WTC11 (cell line): ENCODE data around the gene OR1K1. TPM values are rescaled to one million over a fixed set of nuclear protein-coding genes. Genes with fewer than 3 reads are reported as not detected.
"Not testable (repeated sequence)": the region's sequence is repeated elsewhere in the genome, so short reads cannot be mapped to it uniquely, and the experiment has no call there.

Experiments used
- ATAC-seq: fragments of 200-7000 bp; cut with Tn5 transposase; 2 replicates; pipeline ENCODE4 v1.10.0; 2021; ENCODE audit warnings: mild to moderate bottlenecking, moderate library complexity
- CTCF ChIA-PET: fragments of 300-600 bp; sonication (Branson Sonifier 250); formaldehyde crosslinking; loops from one replicate; lab custom pipeline; 2021; ENCODE audit warnings: antibody characterized with exemption; lab: Charles Lee
- POLR2A ChIA-PET: fragments of 350-600 bp; sonication (Branson Sonifier 250); formaldehyde crosslinking; loops from one replicate; lab custom pipeline; 2021; ENCODE audit warnings: antibody characterized with exemption; lab: Charles Lee
- DNase-seq: peaks from one replicate; pipeline ENCODE4 v3.0.0; 2021; ENCODE audit warnings: low spot score
- H3K27ac Mint-ChIP-seq: 2 replicates; pipeline ENCODE4 v1.8.0; 2021; ENCODE audit warnings: mixed read lengths
- H3K27me3 Mint-ChIP-seq: 2 replicates; pipeline ENCODE4 v1.8.0; 2021; ENCODE audit warnings: low read depth, mild to moderate bottlenecking, moderate library complexity, mixed read lengths
- H3K36me3 Mint-ChIP-seq: 2 replicates; pipeline ENCODE4 v1.8.0; 2021; ENCODE audit warnings: mixed read lengths
- H3K4me1 Mint-ChIP-seq: 2 replicates; pipeline ENCODE4 v1.8.0; 2022; ENCODE audit warnings: mixed read lengths
- H3K4me3 Mint-ChIP-seq: 2 replicates; pipeline ENCODE4 v1.8.0; 2021; ENCODE audit warnings: mild to moderate bottlenecking, moderate library complexity, mixed read lengths
- H3K9me3 Mint-ChIP-seq: 2 replicates; pipeline ENCODE4 v1.8.0; 2021; ENCODE audit warnings: mixed read lengths
- AR ChIP-seq: fragments of 250-450 bp; sonication (Bioruptor Pico); IDR thresholded peaks from 2 replicates; pipeline ENCODE4 v1.9.0; 2021; ENCODE audit warnings: mild to moderate bottlenecking
- ELF4 ChIP-seq: sonication (generic); formaldehyde crosslinking; IDR thresholded peaks from 2 replicates; pipeline ENCODE4 v1.8.1; 2022; ENCODE audit warnings: low read depth, mild to moderate bottlenecking, moderate library complexity, missing genetic modification reagents
- EMX1 ChIP-seq: fragments of 250-450 bp; sonication (Bioruptor Pico); IDR thresholded peaks from 2 replicates; pipeline ENCODE4 v1.8.0; 2021; ENCODE audit warnings: mild to moderate bottlenecking
- ETV6 ChIP-seq: sonication (generic); formaldehyde crosslinking; IDR thresholded peaks from 2 replicates; pipeline ENCODE4 v1.8.1; 2022; ENCODE audit warnings: mild to moderate bottlenecking, missing genetic modification reagents
- FOXJ3 ChIP-seq: sonication (generic); formaldehyde crosslinking; IDR thresholded peaks from 2 replicates; pipeline ENCODE4 v1.9.0; 2021; ENCODE audit warnings: missing genetic modification reagents, mild to moderate bottlenecking, borderline replicate concordance
- FOXK1 ChIP-seq: sonication (generic); formaldehyde crosslinking; IDR thresholded peaks from 2 replicates; pipeline ENCODE4 v1.8.0; 2022; ENCODE audit warnings: mild to moderate bottlenecking, moderate library complexity, missing genetic modification reagents
- GABPB1 ChIP-seq: sonication (generic); formaldehyde crosslinking; IDR thresholded peaks from 2 replicates; pipeline ENCODE4 v1.8.1; 2023; ENCODE audit warnings: mild to moderate bottlenecking, missing genetic modification reagents
- GTF2I ChIP-seq: fragments of 250-450 bp; sonication (Bioruptor Pico); conservative IDR thresholded peaks from 2 replicates; pipeline ENCODE4 v1.4.0; 2021; ENCODE audit warnings: mild to moderate bottlenecking
- NFATC4 ChIP-seq: fragments of 250-450 bp; sonication (Bioruptor Pico); IDR thresholded peaks from 2 replicates; pipeline ENCODE4 v1.9.0; 2021; ENCODE audit warnings: mild to moderate bottlenecking
- NR1H2 ChIP-seq: sonication (generic); formaldehyde crosslinking; IDR thresholded peaks from 2 replicates; pipeline ENCODE4 v1.9.0; 2021; ENCODE audit warnings: mild to moderate bottlenecking, moderate library complexity, missing genetic modification reagents
- RELA ChIP-seq: sonication (generic); formaldehyde crosslinking; IDR thresholded peaks from 2 replicates; pipeline ENCODE4 v1.8.1; 2022; ENCODE audit warnings: missing genetic modification reagents, mild to moderate bottlenecking, borderline replicate concordance
- RORB ChIP-seq: fragments of 250-450 bp; sonication (Bioruptor Pico); IDR thresholded peaks from 2 replicates; pipeline ENCODE4 v1.9.0; 2021; ENCODE audit warnings: mild to moderate bottlenecking
- SMAD3 ChIP-seq: sonication (generic); formaldehyde crosslinking; IDR thresholded peaks from 2 replicates; pipeline ENCODE4 v1.8.0; 2022; ENCODE audit warnings: missing genetic modification reagents, mild to moderate bottlenecking, borderline replicate concordance
- STAT6 ChIP-seq: sonication (generic); formaldehyde crosslinking; conservative IDR thresholded peaks from 2 replicates; pipeline ENCODE4 v1.8.1; 2023; ENCODE audit warnings: mild to moderate bottlenecking, low read depth, missing genetic modification reagents, moderate library complexity
- TCF7 ChIP-seq: sonication (generic); formaldehyde crosslinking; IDR thresholded peaks from 2 replicates; pipeline ENCODE4 v1.8.0; 2022; ENCODE audit warnings: mild to moderate bottlenecking, low read depth, missing genetic modification reagents, moderate library complexity
- TP53 ChIP-seq: sonication (generic); formaldehyde crosslinking; IDR thresholded peaks from 2 replicates; pipeline ENCODE4 v1.8.1; 2023; ENCODE audit warnings: mild to moderate bottlenecking, missing genetic modification reagents
- ZMAT4 ChIP-seq: fragments of 250-450 bp; sonication (Bioruptor Pico); IDR thresholded peaks from 2 replicates; pipeline ENCODE4 v1.9.0; 2021; ENCODE audit warnings: mild to moderate bottlenecking
- ZNF121 ChIP-seq: sonication (generic); formaldehyde crosslinking; IDR thresholded peaks from 2 replicates; pipeline ENCODE4 v1.8.0; 2023; ENCODE audit warnings: missing genetic modification reagents
- ZNF138 ChIP-seq: sonication (generic); formaldehyde crosslinking; conservative IDR thresholded peaks from 2 replicates; pipeline ENCODE4 v1.8.1; 2022; ENCODE audit warnings: mild to moderate bottlenecking, moderate library complexity, missing genetic modification reagents
- ZNF219 ChIP-seq: sonication (generic); formaldehyde crosslinking; IDR thresholded peaks from 2 replicates; pipeline ENCODE4 v1.8.0; 2023; ENCODE audit warnings: missing genetic modification reagents, mild to moderate bottlenecking, borderline replicate concordance
- ZNF232 ChIP-seq: sonication (generic); formaldehyde crosslinking; IDR thresholded peaks from 2 replicates; pipeline ENCODE4 v1.8.0; 2022; ENCODE audit warnings: mild to moderate bottlenecking, missing genetic modification reagents
- ZNF263 ChIP-seq: sonication (generic); formaldehyde crosslinking; IDR thresholded peaks from 2 replicates; pipeline ENCODE4 v1.8.1; 2022; ENCODE audit warnings: low read depth, mild to moderate bottlenecking, moderate library complexity, missing genetic modification reagents
- ZNF396 ChIP-seq: fragments of 250-450 bp; sonication (Bioruptor Pico); IDR thresholded peaks from 2 replicates; pipeline ENCODE4 v1.8.0; 2021; ENCODE audit warnings: mild to moderate bottlenecking, moderate library complexity, borderline replicate concordance
- ZNF423 ChIP-seq: fragments of 250-450 bp; sonication (Bioruptor Pico); IDR thresholded peaks from 2 replicates; pipeline ENCODE4 v2.1.2; 2022; ENCODE audit warnings: mild to moderate bottlenecking, moderate library complexity
- total RNA-seq: library from RNA; stranded (reverse); gene quantifications from 3 replicates; pipeline ENCODE4 v1.2.3, GENCODE V29; 2021

The OR1K1 gene
- total RNA-seq, 1 experiment from 2014 or later: not detected

- ChIA-PET POLR2A (interaction anchor here (0.6 to 1.4 kb wide), 3 partner anchors 11 to 78 kb away, joined by 3 to 4 read pairs (median 4); partner anchors contain the start of gene RC3H2), CTCF (interaction anchor here (1.7 kb wide), 1 partner anchor 10 kb away, joined by 7 read pairs; no protein-coding TSS in a partner anchor)
- Mint-ChIP-seq H3K4me1 (peaks cover 9% of the 10 kb centered on the region), H3K9me3 (no peaks in the 10 kb centered on the region), H3K27me3 (no peaks in the 10 kb centered on the region), H3K27ac (peak overlapping the region; percentile 99), H3K4me3 (peak overlapping the region; percentile 100), H3K36me3 (peaks cover 22% of the 10 kb centered on the region)
- TF ChIP-seq GTF2I (CRISPR knock-in tag) (no peak), FOXJ3 (CRISPR knock-in tag) (no peak), ELF4 (CRISPR knock-in tag) (no peak), ZNF138 (CRISPR knock-in tag) (no peak), ZNF263 (no peak)
- ATAC-seq (peak; percentile 33), DNase-seq (no peak)
Measured at GRCh38 chr9:122827761-122828093, 27.8 kb downstream of the OR1K1 start.

- Mint-ChIP-seq H3K27ac (peak overlapping the region; percentile 90), H3K36me3 (peaks cover 17% of the 10 kb centered on the region), H3K4me3 (peak overlapping the region; percentile 100)
- not testable (repeated sequence) for DNase-seq, H3K27me3 Mint-ChIP-seq, H3K9me3 Mint-ChIP-seq, ATAC-seq, H3K4me1 Mint-ChIP-seq
- POLR2A ChIA-PET: interaction anchor here (1.4 kb wide), 1 partner anchor 19 kb away, joined by 4 read pairs; no protein-coding TSS in a partner anchor
- CTCF ChIA-PET: interaction anchor here (0.9 to 1.7 kb wide), 3 partner anchors 9 to 671 kb away, joined by 3 to 7 read pairs (median 4); no protein-coding TSS in a partner anchor
- TF ChIP-seq ZNF396 (CRISPR knock-in tag) (0 out of 2 replicates have a peak, but pooled peaks have one; percentile 23), AR (CRISPR knock-in tag) (peak; percentile 42; the same call in 1 of the 2 replicates)
Measured at GRCh38 chr9:122828965-122829284, 29.0 kb downstream of the OR1K1 start.

GRCh38 chr9:122832194-122832593 lies 32.3 kb downstream of the OR1K1 start:
- peaks cover 12% of the 10 kb centered on the region for H3K4me1 Mint-ChIP-seq
- no peak overlapping the region for H3K27ac Mint-ChIP-seq
- H3K36me3 Mint-ChIP-seq: no peaks in the 10 kb centered on the region
- H3K4me3 Mint-ChIP-seq: no peak overlapping the region
- DNase-seq: no peak
- TF ChIP-seq GABPB1 (CRISPR knock-in tag): no peak
- no peak for TF ChIP-seq STAT6 (CRISPR knock-in tag)
- TF ChIP-seq ZNF232 (CRISPR knock-in tag): no peak
- no peak for TF ChIP-seq TCF7 (CRISPR knock-in tag)
- no peak for TF ChIP-seq ELF4 (CRISPR knock-in tag)
- TF ChIP-seq EMX1 (CRISPR knock-in tag): no peak
- no peak for TF ChIP-seq SMAD3
- TF ChIP-seq RORB (CRISPR knock-in tag): no peak
- TF ChIP-seq FOXK1 (CRISPR knock-in tag): no peak
- no peak for TF ChIP-seq TP53 (CRISPR knock-in tag)
- no peak for TF ChIP-seq ETV6 (CRISPR knock-in tag)
- TF ChIP-seq ZNF423: no peak
- no peak for TF ChIP-seq NFATC4 (CRISPR knock-in tag)
- TF ChIP-seq ZNF121 (CRISPR knock-in tag): no peak
- TF ChIP-seq NR1H2 (CRISPR knock-in tag): no peak
- no peak for TF ChIP-seq ZNF219 (CRISPR knock-in tag)
- TF ChIP-seq ZMAT4: no peak
- TF ChIP-seq RELA (CRISPR knock-in tag): no peak
- H3K9me3 Mint-ChIP-seq: no peaks in the 10 kb centered on the region
- H3K27me3 Mint-ChIP-seq: no peaks in the 10 kb centered on the region
- ChIA-PET CTCF (no interaction called here), POLR2A (no interaction called here)
- no peak for ATAC-seq
